HEK293T (cell line): Measurements from ENCODE around the gene PBOV1.

Experiments used
- ARNT ChIP-seq: fragments of 450-650 bp; IDR thresholded peaks from 2 replicates; pipeline ENCODE4 v1.6.1; 2017; ENCODE audit warnings: mild to moderate bottlenecking
- ELF4 ChIP-seq: fragments of 450-650 bp; IDR thresholded peaks from 2 replicates; pipeline ENCODE4 v1.6.1; 2017; ENCODE audit warnings: antibody characterized with exemption
- FOXM1 ChIP-seq: fragments of 450-650 bp; IDR thresholded peaks from 2 replicates; pipeline ENCODE4 v1.6.1; 2017; ENCODE audit warnings: mild to moderate bottlenecking, borderline replicate concordance
- HDGF ChIP-seq: fragments of 450-650 bp; IDR thresholded peaks from 2 replicates; pipeline ENCODE4 v1.6.1; 2017; ENCODE audit warnings: antibody characterized with exemption, borderline replicate concordance
- SP1 ChIP-seq: fragments of 450-650 bp; IDR thresholded peaks from 2 replicates; pipeline ENCODE4 v1.6.1; 2017
- SUZ12 ChIP-seq: fragments of 450-650 bp; IDR thresholded peaks from 2 replicates; pipeline ENCODE4 v1.6.1; 2016; ENCODE audit warnings: mild to moderate bottlenecking
- TARDBP ChIP-seq: fragments of 450-650 bp; IDR thresholded peaks from 2 replicates; pipeline ENCODE4 v1.6.1; 2016
- ZNF384 ChIP-seq: fragments of 450-650 bp; IDR thresholded peaks from 2 replicates; pipeline ENCODE4 v1.6.1; 2016
- TF ChIP-seq, protein P1 (sequence below): fragments of 450-650 bp; IDR thresholded peaks from 2 replicates; pipeline ENCODE4 v1.6.1; 2016

DNA sequence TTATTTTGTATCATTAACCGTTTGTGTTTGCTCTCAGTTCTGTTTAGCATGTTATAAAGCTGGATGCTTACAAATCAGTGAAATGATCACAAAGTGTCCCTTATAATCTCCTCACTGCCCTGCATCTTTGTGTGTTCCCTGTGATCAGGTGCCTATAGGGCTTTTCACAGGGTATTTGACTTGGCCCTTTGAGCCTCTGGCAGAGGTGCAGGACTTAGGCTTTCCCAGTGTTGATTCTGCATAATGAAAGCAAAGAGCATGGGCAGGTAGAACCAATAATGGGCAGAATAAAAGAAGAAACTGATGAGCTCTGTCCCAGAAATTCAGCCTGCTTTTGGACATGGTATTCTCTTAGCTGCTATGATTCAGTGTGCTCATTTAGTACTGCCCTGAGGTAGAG lies 16.9 kb upstream of the PBOV1 start:
- TF ChIP-seq SP1 (no peak), ZNF384 (no peak), ELF4 (no peak), TARDBP (no peak), HDGF (no peak), SUZ12 (no peak), FOXM1 (no peak), ARNT (no peak)
- TF ChIP-seq, protein P1, sequence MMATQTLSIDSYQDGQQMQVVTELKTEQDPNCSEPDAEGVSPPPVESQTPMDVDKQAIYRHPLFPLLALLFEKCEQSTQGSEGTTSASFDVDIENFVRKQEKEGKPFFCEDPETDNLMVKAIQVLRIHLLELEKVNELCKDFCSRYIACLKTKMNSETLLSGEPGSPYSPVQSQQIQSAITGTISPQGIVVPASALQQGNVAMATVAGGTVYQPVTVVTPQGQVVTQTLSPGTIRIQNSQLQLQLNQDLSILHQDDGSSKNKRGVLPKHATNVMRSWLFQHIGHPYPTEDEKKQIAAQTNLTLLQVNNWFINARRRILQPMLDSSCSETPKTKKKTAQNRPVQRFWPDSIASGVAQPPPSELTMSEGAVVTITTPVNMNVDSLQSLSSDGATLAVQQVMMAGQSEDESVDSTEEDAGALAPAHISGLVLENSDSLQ = no peak
